GM12878 (cell line): ENCODE measurements around the gene ANO3. TPM values are rescaled to one million over a fixed set of nuclear protein-coding genes. Genes with fewer than 3 reads are reported as not detected.

Source experiments
- ATAC-seq: fragments of 200-7000 bp; cut with Tn5 transposase; 3 replicates; pipeline ENCODE4 v1.9.1; 2020; ENCODE audit warnings: mild to moderate bottlenecking, moderate library complexity
- BruUV-seq: library from RNA; stranded (reverse); fragments of 400-500 nt; replicated peaks from 2 replicates; lab custom pipeline; 2021; lab: Mats Ljungman, UMichigan
- CTCF ChIA-PET: fragments of 300-600 bp; sonication (Branson Sonifier 250); formaldehyde crosslinking; extraction: SDS; loops from one replicate; lab custom pipeline; 2021; ENCODE audit warnings: inconsistent platforms; lab: Yijun Ruan, JAX
- POLR2A ChIA-PET: fragments of 350-600 bp; formaldehyde crosslinking; extraction: SDS; loops from one replicate; lab custom pipeline; 2021; ENCODE audit warnings: inconsistent platforms; lab: Charles Lee
- RAD21 ChIA-PET: fragments of 300-600 bp; sonication (Branson Sonifier 250); formaldehyde crosslinking; loops from one replicate; lab custom pipeline; 2023; ENCODE audit warnings: antibody characterized with exemption; ENCODE audit not compliant: unreplicated experiment; lab: Charles Lee
- SMC1A ChIA-PET: fragments of 300-600 bp; sonication (Branson Sonifier 250); formaldehyde crosslinking; loops from one replicate; lab custom pipeline; 2023; ENCODE audit not compliant: unreplicated experiment, uncharacterized antibody; lab: Charles Lee
- DNase-seq: peaks from one replicate; pipeline ENCODE4 v3.0.0-alpha.2; 2011; ENCODE audit warnings: low read depth, low spot score
- FAIRE-seq: peaks from 3 replicates; lab custom pipeline; 2011; peaks lifted over from hg19 to GRCh38; lab: Jason Lieb, UNC
- H2AFZ ChIP-seq: 2 replicates; pipeline ENCODE4 v1.6.0; 2011; ENCODE audit warnings: low read depth, low read length, control low read depth; ENCODE audit not compliant: control insufficient read depth
- H3K27ac ChIP-seq: 2 replicates; pipeline ENCODE4 v1.5.1; 2011; ENCODE audit warnings: control low read depth; ENCODE audit not compliant: control insufficient read depth, insufficient read depth
- H3K27me3 ChIP-seq, 2 experiments: replicated peaks in 1 of 2; 2 replicates each; pipeline versions ENCODE4 v1.6.0 to v1.6.1; 2011; ENCODE audit warnings: low read length in 1 of 2; ENCODE audit not compliant: control insufficient read depth in 2 of 2, insufficient read depth in 2 of 2
- H3K36me3 ChIP-seq, 2 experiments: 2 replicates each; pipeline ENCODE4 v1.5.1; 2011; ENCODE audit warnings: low read length in 1 of 2; ENCODE audit not compliant: control insufficient read depth in 2 of 2, insufficient read depth in 2 of 2
- H3K4me1 ChIP-seq: 2 replicates; pipeline ENCODE4 v1.6.1; 2011; ENCODE audit warnings: mild to moderate bottlenecking, low read length, moderate library complexity, mixed read lengths; ENCODE audit not compliant: control insufficient read depth, insufficient read depth
- H3K4me2 ChIP-seq: 2 replicates; pipeline ENCODE4 v1.6.0; 2011; ENCODE audit warnings: control low read depth; ENCODE audit not compliant: control insufficient read depth, insufficient read depth
- H3K4me3 ChIP-seq: fragments of 200-600 bp; sonication (generic); 2 replicates; pipeline ENCODE4 v1.5.1; 2016
- H3K79me2 ChIP-seq: 2 replicates; pipeline ENCODE4 v1.6.0; 2011; ENCODE audit warnings: low read length; ENCODE audit not compliant: control insufficient read depth, insufficient read depth
- H3K9ac ChIP-seq: 2 replicates; pipeline ENCODE4 v1.8.0; 2011; ENCODE audit warnings: low read length, control low read depth, mixed read lengths; ENCODE audit not compliant: control insufficient read depth, insufficient read depth
- H3K9me3 ChIP-seq: replicated peaks from 3 replicates; pipeline ENCODE4 v1.5.1; 2011; ENCODE audit warnings: mild to moderate bottlenecking, low read length; ENCODE audit not compliant: control insufficient read depth, insufficient read depth
- H4K20me1 ChIP-seq: 2 replicates; pipeline ENCODE4 v1.6.0; 2011; ENCODE audit not compliant: control insufficient read depth, insufficient read depth
- NRF1 ChIP-seq: conservative IDR thresholded peaks from 2 replicates; pipeline ENCODE4 v1.6.1; 2011; ENCODE audit warnings: mild to moderate bottlenecking, low read depth, low read length, improper control_type of control experiment
- POU2F2 ChIP-seq: IDR thresholded peaks from 3 replicates; pipeline ENCODE4 v1.6.1; 2011; ENCODE audit warnings: low read depth, mild to moderate bottlenecking, low read length, borderline replicate concordance
- RAD21 ChIP-seq: IDR thresholded peaks from 2 replicates; pipeline ENCODE4 v1.6.1; 2011; ENCODE audit warnings: mild to moderate bottlenecking, low read depth, low read length, moderate library complexity; ENCODE audit not compliant: insufficient read depth
- RFX5 ChIP-seq: IDR thresholded peaks from 2 replicates; pipeline ENCODE4 v1.6.1; 2011; ENCODE audit warnings: low read depth, low read length, improper control_type of control experiment
- SMAD5 ChIP-seq: IDR thresholded peaks from 2 replicates; pipeline ENCODE4 v1.6.1; 2016; ENCODE audit warnings: antibody characterized with exemption, low read depth
- STAT3 ChIP-seq: IDR thresholded peaks from 2 replicates; pipeline ENCODE4 v1.6.1; 2011; ENCODE audit warnings: low read depth, low read length, improper control_type of control experiment
- ZNF207 ChIP-seq: fragments of 450-650 bp; IDR thresholded peaks from 2 replicates; pipeline ENCODE4 v1.6.1; 2014; ENCODE audit warnings: antibody characterized with exemption, mild to moderate bottlenecking, borderline replicate concordance
- ZNF274 ChIP-seq: IDR thresholded peaks from one replicate; pipeline ENCODE4 v1.8.0; 2011; ENCODE audit not compliant: insufficient read length, insufficient read depth
- WGBS: methylation state at CpG from one replicate; pipeline ENCODE4 v1.1.6; 2016; ENCODE audit warnings: low lambda C conversion rate; ENCODE audit not compliant: insufficient replicate concordance, insufficient coverage; ENCODE audit errors: missing lambda C conversion rate; 5-methylcytosine and 5-hydroxymethylcytosine counted together
- in situ Hi-C: fragments of 300-500 bp; cut with MboI; formaldehyde crosslinking; loops from 9 replicates; pipeline ENCODE4 v1.14.3; 2018; ENCODE audit warnings: mixed read lengths
- intact Hi-C: fragments of 100-400 bp; cut with micrococcal nuclease; formaldehyde crosslinking; loops from one replicate; pipeline ENCODE4 v1.14.2; 2022; ENCODE audit not compliant: unreplicated experiment
- polyA plus RNA-seq, 11 experiments: library from polyadenylated mRNA; depleted of rRNA in 4 of 11; unstranded in 6 of 11; stranded (reverse) in 5 of 11; fragments of >200 nt; fragmentation: Nextera tagmentation in 4 of 11; fragmentation: Illumina TruSeq in 1 of 11; extraction: Ambion mirVana in 4 of 11; extraction: Trizol in 1 of 11; gene quantifications; 1 replicate in 1 of 11; 2 replicates in 10 of 11; pipeline versions ENCODE4 v1.2.1 to v1.2.3, GENCODE V29; 2011 to 2016; ENCODE audit warnings: inconsistent platforms in 2 of 11, missing spikeins in 2 of 11, low read depth in 1 of 11
- total RNA-seq, 4 experiments: library from RNA; depleted of rRNA in 3 of 4; stranded (reverse); fragments of >200 nt in 3 of 4; fragmentation: Illumina TruSeq in 1 of 4; extraction: Trizol in 1 of 4; gene quantifications; 2 replicates each; pipeline versions ENCODE4 v1.2.1 to v1.2.3, GENCODE V29; 2013 to 2021
- TF ChIP-seq, protein P1 (sequence below): IDR thresholded peaks from 2 replicates; pipeline ENCODE4 v1.6.1; 2012; ENCODE audit warnings: low read depth, low read length, improper control_type of control experiment
- TF ChIP-seq, protein P2 (sequence below): fragments of 450-650 bp; IDR thresholded peaks from 2 replicates; pipeline ENCODE4 v1.6.1; 2017; ENCODE audit warnings: mild to moderate bottlenecking, moderate library complexity
- TF ChIP-seq, protein P3 (sequence below): fragments of 450-650 bp; formaldehyde crosslinking; IDR thresholded peaks from 2 replicates; pipeline ENCODE4 v1.4.0; 2022; ENCODE audit warnings: mild to moderate bottlenecking, moderate library complexity

The ANO3 gene
- total and polyA plus RNA-seq, 10 of the 15 experiments (the other 5 are each of a cell fraction or from before 2014, with no cell fraction given): 0.13 to 5.9 (median 0.44) TPM

DNA sequence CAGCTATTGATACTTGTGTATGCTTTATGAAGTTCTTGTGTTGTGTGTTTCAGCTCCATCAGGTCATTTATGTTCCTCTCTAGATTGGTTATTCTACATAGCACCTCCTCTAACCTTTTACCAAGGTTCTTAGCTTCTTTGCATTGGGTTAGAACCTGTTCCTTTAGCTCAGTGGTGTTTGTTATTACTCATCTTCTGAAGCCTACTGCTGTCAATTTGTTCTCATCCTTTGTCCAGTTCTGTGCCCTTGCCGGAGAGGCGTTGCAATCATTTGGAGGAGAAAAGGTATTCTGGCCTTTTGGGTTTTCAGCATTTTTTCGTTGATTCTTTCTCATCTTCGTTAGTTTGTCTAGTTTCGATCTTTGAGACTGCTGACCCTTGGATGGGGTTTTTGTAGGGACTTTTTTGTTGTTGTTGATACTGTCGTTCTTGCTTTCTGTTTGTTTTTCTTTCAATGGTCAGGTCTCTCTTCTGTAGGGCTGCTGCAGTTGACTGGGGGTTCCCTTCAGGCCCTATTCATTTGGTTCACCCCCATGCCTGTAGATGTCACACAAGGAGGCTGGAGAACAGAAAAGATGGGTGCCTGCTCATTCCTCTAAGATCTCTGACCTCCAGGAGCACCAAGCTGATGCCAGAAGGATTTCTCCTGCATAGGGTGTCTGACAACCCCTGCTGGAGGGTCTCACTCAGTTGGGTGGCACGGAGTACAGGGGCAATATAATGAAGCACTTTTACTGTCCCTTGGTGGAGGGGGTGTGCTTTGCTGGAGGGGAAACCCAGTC lies 276.0 kb downstream of the ANO3 start (continued):
- no peak for TF ChIP-seq ZNF274
- TF ChIP-seq ZNF207: 0 out of 2 replicates have a peak, but pooled peaks have one; percentile 49
- TF ChIP-seq POU2F2: no peak
- TF ChIP-seq, protein P1, sequence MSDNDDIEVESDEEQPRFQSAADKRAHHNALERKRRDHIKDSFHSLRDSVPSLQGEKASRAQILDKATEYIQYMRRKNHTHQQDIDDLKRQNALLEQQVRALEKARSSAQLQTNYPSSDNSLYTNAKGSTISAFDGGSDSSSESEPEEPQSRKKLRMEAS: no peak

DNA sequence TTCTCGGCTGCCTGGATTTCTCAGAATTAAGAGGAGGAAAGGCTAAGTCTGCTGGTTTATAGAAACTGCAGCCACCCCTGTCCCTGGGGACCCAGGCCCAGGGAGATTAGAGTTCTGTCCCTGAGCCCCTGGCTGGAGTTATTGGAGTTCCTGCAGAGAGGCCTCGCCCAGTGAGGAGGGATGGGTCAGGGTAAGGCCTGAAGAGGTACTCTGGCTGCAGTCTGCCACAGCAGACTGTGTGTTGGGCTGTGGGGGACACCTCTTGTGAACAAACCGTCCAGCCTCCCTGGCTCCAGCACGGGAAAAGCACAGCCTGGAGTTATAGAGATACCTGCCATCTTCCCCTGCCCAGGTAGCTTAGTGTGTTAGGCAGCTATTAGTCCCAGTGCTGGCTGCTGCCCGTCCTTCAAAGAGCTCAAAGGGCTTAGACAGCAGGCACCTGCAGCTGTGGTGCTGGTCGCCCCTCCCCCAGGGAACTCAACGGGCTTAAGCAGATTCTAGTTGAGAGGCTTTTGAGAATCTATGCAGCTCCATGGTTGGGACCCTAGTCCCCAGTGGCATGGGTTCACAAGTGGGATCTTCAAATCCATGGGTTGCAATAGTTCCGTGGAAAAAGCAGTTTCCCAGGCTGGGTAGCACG lies 276.7 kb downstream of the ANO3 start:
- ChIA-PET CTCF (interaction anchor here (0.9 to 2.1 kb wide), 4 partner anchors 13 to 137 kb away, joined by 3 to 9 read pairs (median 3); no protein-coding TSS in a partner anchor), SMC1A (interaction anchor here (0.9 to 3.9 kb wide), 15 partner anchors 12 to 59 kb away, joined by 3 to 20 read pairs (median 3); no protein-coding TSS in a partner anchor), POLR2A (interaction anchor here (0.8 to 1.2 kb wide), 4 partner anchors 23 to 62 kb away, joined by 3 to 4 read pairs (median 3); no protein-coding TSS in a partner anchor), RAD21 (interaction anchor here (1.0 to 2.0 kb wide), 13 partner anchors 11 to 60 kb away, joined by 3 to 14 read pairs (median 4); partner anchors contain the start of gene MUC15)
- Histone ChIP-seq H2AFZ (peak overlapping the region; percentile 28), H3K4me2 (peak overlapping the region; percentile 11; the same call in 1 of the 2 replicates), H3K9me3 (no peaks in the 10 kb centered on the region; the same call in 1 of the 3 replicates), H3K27ac (peak overlapping the region; percentile 58), H3K36me3 (no peaks in the 10 kb centered on the region), H4K20me1 (no peaks in the 10 kb centered on the region), H3K4me3 (no peak overlapping the region), H3K27me3 (no peaks in the 10 kb centered on the region), H3K9ac (no peak overlapping the region; the same call in 1 of the 2 replicates), H3K4me1 (peaks cover 4% of the 10 kb centered on the region; the same call in 1 of the 2 replicates), H3K79me2 (no peaks in the 10 kb centered on the region)
- DNase-seq (no peak), FAIRE-seq (no peak), ATAC-seq (peak; percentile 66)
- intact Hi-C loops (loop anchor here (2.0 kb wide), 2 partner anchors 24 to 40 kb away; no protein-coding TSS in a partner anchor), in situ Hi-C loops (no loop called here)
- WGBS: 10% methylated on average over 9 of the region's 9 CpGs
- no TSS peak for BruUV-seq
- TF ChIP-seq NRF1: no peak
- TF ChIP-seq, protein P2, sequence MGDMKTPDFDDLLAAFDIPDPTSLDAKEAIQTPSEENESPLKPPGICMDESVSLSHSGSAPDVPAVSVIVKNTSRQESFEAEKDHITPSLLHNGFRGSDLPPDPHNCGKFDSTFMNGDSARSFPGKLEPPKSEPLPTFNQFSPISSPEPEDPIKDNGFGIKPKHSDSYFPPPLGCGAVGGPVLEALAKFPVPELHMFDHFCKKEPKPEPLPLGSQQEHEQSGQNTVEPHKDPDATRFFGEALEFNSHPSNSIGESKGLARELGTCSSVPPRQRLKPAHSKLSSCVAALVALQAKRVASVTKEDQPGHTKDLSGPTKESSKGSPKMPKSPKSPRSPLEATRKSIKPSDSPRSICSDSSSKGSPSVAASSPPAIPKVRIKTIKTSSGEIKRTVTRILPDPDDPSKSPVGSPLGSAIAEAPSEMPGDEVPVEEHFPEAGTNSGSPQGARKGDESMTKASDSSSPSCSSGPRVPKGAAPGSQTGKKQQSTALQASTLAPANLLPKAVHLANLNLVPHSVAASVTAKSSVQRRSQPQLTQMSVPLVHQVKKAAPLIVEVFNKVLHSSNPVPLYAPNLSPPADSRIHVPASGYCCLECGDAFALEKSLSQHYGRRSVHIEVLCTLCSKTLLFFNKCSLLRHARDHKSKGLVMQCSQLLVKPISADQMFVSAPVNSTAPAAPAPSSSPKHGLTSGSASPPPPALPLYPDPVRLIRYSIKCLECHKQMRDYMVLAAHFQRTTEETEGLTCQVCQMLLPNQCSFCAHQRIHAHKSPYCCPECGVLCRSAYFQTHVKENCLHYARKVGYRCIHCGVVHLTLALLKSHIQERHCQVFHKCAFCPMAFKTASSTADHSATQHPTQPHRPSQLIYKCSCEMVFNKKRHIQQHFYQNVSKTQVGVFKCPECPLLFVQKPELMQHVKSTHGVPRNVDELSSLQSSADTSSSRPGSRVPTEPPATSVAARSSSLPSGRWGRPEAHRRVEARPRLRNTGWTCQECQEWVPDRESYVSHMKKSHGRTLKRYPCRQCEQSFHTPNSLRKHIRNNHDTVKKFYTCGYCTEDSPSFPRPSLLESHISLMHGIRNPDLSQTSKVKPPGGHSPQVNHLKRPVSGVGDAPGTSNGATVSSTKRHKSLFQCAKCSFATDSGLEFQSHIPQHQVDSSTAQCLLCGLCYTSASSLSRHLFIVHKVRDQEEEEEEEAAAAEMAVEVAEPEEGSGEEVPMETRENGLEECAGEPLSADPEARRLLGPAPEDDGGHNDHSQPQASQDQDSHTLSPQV: no peak
- TF ChIP-seq SMAD5: no peak
- TF ChIP-seq RFX5: no peak
- TF ChIP-seq RAD21: no peak
- TF ChIP-seq, protein P3, sequence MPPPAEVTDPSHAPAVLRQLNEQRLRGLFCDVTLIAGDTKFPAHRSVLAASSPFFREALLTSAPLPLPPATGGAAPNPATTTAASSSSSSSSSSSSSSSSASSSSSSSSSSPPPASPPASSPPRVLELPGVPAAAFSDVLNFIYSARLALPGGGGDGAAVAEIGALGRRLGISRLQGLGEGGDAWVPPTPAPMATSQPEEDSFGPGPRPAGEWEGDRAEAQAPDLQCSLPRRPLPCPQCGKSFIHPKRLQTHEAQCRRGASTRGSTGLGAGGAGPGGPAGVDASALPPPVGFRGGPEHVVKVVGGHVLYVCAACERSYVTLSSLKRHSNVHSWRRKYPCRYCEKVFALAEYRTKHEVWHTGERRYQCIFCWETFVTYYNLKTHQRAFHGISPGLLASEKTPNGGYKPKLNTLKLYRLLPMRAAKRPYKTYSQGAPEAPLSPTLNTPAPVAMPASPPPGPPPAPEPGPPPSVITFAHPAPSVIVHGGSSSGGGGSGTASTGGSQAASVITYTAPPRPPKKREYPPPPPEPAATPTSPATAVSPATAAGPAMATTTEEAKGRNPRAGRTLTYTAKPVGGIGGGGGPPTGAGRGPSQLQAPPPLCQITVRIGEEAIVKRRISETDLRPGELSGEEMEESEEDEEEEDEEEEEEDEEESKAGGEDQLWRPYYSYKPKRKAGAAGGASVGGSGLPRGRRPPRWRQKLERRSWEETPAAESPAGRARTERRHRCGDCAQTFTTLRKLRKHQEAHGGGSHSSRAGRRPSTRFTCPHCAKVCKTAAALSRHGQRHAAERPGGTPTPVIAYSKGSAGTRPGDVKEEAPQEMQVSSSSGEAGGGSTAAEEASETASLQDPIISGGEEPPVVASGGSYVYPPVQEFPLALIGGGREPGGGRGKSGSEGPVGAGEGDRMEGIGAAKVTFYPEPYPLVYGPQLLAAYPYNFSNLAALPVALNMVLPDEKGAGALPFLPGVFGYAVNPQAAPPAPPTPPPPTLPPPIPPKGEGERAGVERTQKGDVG (CRISPR knock-in tag): no peak
- no peak for TF ChIP-seq STAT3
